NCI-H2107 treated with DMSO at 0.1 percent for 48 hours (cell line): ENCODE data around the gene ASPSCR1.

ENCODE experiments used
- DNase-seq: peaks from one replicate; lab custom pipeline; 2025; ENCODE audit not compliant: unreplicated experiment; lab: John Stamatoyannopoulos, UW

Gene ASPSCR1

DNA sequence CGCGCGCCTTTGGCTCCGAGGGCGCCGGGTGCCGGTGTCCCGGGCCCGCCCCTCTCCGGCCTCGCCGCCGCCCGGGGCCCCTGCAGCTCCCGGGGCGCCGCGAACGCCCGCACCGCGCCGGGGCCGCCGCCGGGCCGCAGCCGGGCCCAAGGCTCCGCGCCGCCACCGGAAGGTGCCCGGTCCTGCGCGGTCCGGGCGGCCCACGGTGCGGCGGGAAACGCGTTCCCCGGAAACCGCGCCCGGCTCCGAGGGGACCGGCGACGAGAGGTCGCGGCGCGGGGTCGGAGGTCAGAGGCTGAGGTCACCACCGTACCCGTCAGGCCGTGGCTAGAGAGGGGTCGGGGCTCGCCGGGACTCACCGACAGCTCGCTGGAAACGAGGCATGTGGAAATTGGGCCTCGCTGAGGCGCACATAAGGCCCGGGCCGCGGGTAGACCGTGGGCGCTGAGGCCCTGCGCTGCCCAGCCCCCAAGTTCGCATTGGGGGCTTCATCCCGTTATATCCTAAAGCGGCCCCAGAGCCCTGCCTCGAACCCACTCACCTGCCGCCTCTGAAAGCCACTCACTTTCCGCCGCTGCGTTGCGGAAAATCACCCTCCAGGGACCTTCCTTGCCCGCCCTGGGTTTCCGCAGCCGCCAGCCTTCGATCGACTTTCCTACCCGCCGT lies 88.3 kb downstream of the ASPSCR1 start, which contains the start of gene DUS1L:
DUS1L (minus strand) TSS at position 167 of the 666 bp plus-strand sequence. CDS start 745 bp downstream, outside the sequence.
- no peak for DNase-seq
